Measurements from ENCODE around the gene UBE2V1.
"Not testable (repeated sequence)": the region's sequence is repeated elsewhere in the genome, so short reads cannot be mapped to it uniquely, and the experiment has no call there.

Gene UBE2V1

DNA sequence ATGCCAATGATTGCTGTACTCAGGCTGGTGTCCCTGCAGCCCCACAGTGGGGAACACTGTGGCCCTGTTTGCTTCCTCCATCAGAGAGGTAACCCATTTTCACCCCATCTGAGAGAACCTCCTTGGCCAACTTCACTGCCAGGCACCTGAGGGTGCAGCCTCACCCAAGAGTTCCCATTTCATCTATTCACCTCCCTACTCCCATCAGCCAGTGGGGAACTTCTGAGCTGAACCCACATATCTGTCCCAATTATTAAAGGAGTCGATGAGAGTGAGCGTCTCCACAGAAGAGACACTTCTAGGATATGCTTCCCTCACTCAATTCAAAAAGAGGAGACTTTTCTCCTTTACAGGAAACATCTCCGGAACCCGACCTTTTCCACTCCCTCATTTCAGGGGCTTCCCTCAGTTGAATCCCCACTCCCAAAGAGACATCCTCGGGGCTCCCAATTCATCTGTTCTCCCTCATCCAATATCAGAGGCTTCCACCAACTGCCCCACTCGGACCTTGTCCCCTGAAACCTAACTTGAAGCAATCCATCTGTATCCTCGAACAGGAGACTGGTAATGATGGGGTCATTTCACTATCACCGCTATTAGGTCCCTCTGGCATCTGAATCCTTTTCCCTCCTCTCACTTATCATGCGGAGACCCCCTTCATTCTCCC is 988 bp downstream of the UBE2V1 start:
- peak overlapping the region; percentile 92 for H3K4me3 Mint-ChIP-seq
- H3K27me3 Mint-ChIP-seq = no peaks in the 10 kb centered on the region
- peaks cover 85% of the 10 kb centered on the region for H3K4me1 Mint-ChIP-seq (ENCODE audit: low read depth)
- peak overlapping the region; percentile 93 for H3K27ac Mint-ChIP-seq
- peaks cover 42% of the 10 kb centered on the region for H3K36me3 Mint-ChIP-seq (ENCODE audit: low read depth)
- no peaks in the 10 kb centered on the region for H3K9me3 Mint-ChIP-seq

GRCh38 chr20:50111120-50111828 is 1.7 kb downstream of the UBE2V1 start:
- Mint-ChIP-seq H3K4me1 (ENCODE audit: low read depth) (peaks cover 90% of the 10 kb centered on the region), H3K4me3 (peak overlapping the region; percentile 92), H3K9me3 (no peaks in the 10 kb centered on the region), H3K27me3 (no peaks in the 10 kb centered on the region), H3K36me3 (ENCODE audit: low read depth) (peaks cover 45% of the 10 kb centered on the region), H3K27ac (peak overlapping the region; percentile 93)

DNA sequence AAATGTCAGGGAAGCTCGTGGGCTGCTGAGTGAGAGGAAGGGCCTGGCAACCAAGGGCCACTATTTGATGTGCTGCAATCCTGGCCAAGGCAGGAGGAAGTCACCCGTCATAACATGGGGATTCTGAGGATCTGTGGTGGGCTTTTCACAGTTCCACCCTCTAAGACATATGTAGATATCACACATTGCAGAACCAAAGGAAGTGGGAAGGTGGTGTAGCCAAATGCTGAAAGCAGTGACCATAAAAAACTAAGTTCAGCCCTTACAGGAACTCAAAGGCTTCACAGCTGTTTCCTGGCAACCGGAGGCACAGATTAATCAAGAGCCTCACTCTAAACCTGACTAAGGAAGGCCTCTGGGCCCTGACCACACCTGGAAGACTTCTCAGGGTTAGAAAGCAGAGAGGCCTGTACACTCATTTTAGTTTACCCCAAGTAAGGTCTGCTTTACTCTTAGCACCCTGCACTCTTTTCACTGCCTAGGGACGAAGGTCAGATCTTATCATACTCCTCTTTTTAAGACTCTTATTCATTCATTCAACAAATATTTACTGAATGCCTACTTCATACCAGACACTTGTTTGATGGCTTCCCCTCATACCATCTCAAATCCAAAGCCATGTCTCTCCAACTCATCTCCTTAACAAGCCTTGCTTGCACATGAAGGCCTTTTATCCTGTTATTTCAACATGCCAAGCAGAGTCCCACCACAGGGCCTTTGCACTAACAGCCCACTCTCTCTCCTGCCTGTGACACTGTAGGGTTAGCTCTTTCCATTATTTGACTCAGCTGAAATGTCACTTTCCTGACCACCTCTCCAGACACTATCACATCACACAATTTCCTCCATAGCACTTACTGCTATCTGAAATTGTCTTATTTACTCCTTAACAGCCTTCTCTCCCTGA is 2.6 kb downstream of the UBE2V1 start:
- Mint-ChIP-seq H3K4me1 (ENCODE audit: low read depth) (peaks cover 91% of the 10 kb centered on the region), H3K36me3 (ENCODE audit: low read depth) (peaks cover 45% of the 10 kb centered on the region), H3K4me3 (peak overlapping the region; percentile 92), H3K9me3 (no peaks in the 10 kb centered on the region), H3K27me3 (no peaks in the 10 kb centered on the region), H3K27ac (peak overlapping the region; percentile 93)

- Mint-ChIP-seq H3K27ac (peak overlapping the region; percentile 70), H3K4me1 (ENCODE audit: low read depth) (peaks cover 87% of the 10 kb centered on the region), H3K4me3 (peak overlapping the region; percentile 40), H3K9me3 (no peaks in the 10 kb centered on the region), H3K36me3 (ENCODE audit: low read depth) (peaks cover 47% of the 10 kb centered on the region), H3K27me3 (no peaks in the 10 kb centered on the region)
Observed at GRCh38 chr20:50108556-50109235, 4.3 kb downstream of the UBE2V1 start.

- H3K36me3 Mint-ChIP-seq (ENCODE audit: low read depth) = peaks cover 54% of the 10 kb centered on the region
- peak overlapping the region; percentile 66 for H3K27ac Mint-ChIP-seq
- peak overlapping the region; percentile 9 for H3K4me3 Mint-ChIP-seq
- H3K27me3 Mint-ChIP-seq = no peaks in the 10 kb centered on the region
- H3K9me3 Mint-ChIP-seq = no peaks in the 10 kb centered on the region
- peaks cover 89% of the 10 kb centered on the region for H3K4me1 Mint-ChIP-seq (ENCODE audit: low read depth)
Observed at GRCh38 chr20:50107796-50108331, 5.1 kb downstream of the UBE2V1 start.

GRCh38 chr20:50107086-50107660 is 5.8 kb downstream of the UBE2V1 start:
- Mint-ChIP-seq H3K4me1 (ENCODE audit: low read depth) (peaks cover 91% of the 10 kb centered on the region), H3K36me3 (ENCODE audit: low read depth) (peaks cover 54% of the 10 kb centered on the region), H3K27me3 (no peaks in the 10 kb centered on the region), H3K27ac (peak overlapping the region; percentile 66), H3K9me3 (no peaks in the 10 kb centered on the region), H3K4me3 (no peak overlapping the region)

DNA sequence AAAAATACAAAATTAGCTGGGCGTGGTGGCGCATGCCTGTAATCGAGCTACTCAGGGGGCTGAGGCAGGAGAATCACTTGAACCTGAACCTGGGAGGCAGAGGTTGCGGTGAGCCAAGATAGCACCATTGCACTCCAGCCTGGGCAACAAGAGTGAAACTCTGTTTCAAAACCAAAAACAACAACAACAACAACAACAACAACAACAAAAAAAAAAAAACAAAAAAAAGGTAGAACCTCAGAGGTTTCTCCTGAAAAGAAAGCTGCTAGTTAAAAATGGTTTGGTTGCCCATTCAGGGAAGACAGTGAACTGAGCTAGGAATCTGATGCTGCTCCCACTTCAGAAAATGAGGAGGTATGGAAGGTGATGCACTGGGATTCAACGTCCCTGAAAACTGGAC is 6.3 kb downstream of the UBE2V1 start:
- peaks cover 91% of the 10 kb centered on the region for H3K4me1 Mint-ChIP-seq (ENCODE audit: low read depth)
- not testable (repeated sequence) for H3K27me3 Mint-ChIP-seq, H3K9me3 Mint-ChIP-seq, H3K4me3 Mint-ChIP-seq
- H3K36me3 Mint-ChIP-seq (ENCODE audit: low read depth) = peaks cover 56% of the 10 kb centered on the region
- peak overlapping the region; percentile 66 for H3K27ac Mint-ChIP-seq

DNA sequence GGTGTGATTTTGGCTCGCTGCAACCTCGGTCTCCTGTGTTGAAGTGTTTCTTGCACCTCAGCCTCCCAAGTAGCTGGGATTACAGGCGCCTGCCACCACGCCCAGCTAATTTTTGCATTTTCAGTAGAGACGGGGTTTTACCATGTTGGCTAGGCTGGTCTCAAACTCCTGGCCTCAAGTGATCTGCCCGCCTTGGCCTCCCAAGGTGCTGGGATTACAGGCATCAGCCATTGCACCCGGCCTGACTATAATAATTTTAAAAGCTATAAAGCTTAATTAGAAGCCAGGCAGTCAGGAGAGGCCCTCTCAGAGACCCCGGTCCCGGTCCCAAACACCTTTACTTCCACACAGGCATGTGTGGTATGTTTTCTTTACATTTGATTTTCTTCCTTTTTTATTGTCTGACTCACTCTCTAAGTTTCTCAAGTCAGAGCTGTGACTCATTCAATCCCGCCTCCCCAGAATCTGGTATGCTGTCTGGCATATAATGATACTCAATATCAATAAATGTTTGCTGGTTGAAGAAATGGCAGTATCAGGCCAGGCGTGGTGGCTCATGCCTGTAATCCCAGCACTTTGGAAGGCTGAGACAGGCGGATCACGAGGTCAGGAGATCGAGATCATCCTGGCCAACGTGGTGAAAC is 9.4 kb downstream of the UBE2V1 start:
- not testable (repeated sequence) for H3K27me3 Mint-ChIP-seq, H3K9me3 Mint-ChIP-seq, H3K4me3 Mint-ChIP-seq
- H3K27ac Mint-ChIP-seq = peak overlapping the region; percentile 58
- H3K36me3 Mint-ChIP-seq (ENCODE audit: low read depth) = peaks cover 45% of the 10 kb centered on the region
- peaks cover 85% of the 10 kb centered on the region for H3K4me1 Mint-ChIP-seq (ENCODE audit: low read depth)

GRCh38 chr20:50102551-50102950 is 10.4 kb downstream of the UBE2V1 start:
- H3K36me3 Mint-ChIP-seq (ENCODE audit: low read depth) = peaks cover 44% of the 10 kb centered on the region
- not testable (repeated sequence) for H3K9me3 Mint-ChIP-seq, H3K27ac Mint-ChIP-seq, H3K27me3 Mint-ChIP-seq, H3K4me3 Mint-ChIP-seq
- H3K4me1 Mint-ChIP-seq (ENCODE audit: low read depth) = peaks cover 85% of the 10 kb centered on the region

GRCh38 chr20:50101887-50102286 is 11.1 kb downstream of the UBE2V1 start:
- H3K36me3 Mint-ChIP-seq (ENCODE audit: low read depth) = peaks cover 42% of the 10 kb centered on the region
- no peaks in the 10 kb centered on the region for H3K9me3 Mint-ChIP-seq
- H3K27me3 Mint-ChIP-seq = no peaks in the 10 kb centered on the region
- H3K4me3 Mint-ChIP-seq = no peak overlapping the region
- H3K4me1 Mint-ChIP-seq (ENCODE audit: low read depth) = peaks cover 80% of the 10 kb centered on the region
- peak overlapping the region; percentile 43 for H3K27ac Mint-ChIP-seq

DNA sequence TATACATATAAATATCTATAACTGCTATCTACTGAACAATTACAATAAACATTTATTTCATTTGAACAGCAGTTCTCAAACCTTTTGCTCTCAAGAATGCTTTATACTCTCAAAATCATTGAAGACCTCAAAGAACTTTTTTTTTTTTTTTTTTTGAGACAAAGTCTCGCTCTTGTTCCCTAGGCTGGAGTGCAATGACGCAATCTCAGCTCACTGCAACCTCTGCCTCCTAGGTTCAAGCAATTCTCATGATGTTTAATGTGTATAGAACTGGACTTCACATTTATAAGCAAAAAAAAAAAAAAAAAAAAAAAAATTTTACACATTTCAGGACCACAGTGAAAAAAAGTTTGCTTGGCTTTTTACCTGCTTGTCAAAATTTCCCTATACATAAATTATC is 11.7 kb downstream of the UBE2V1 start:
- Mint-ChIP-seq H3K36me3 (ENCODE audit: low read depth) (peaks cover 46% of the 10 kb centered on the region), H3K27ac (no peak overlapping the region), H3K4me3 (no peak overlapping the region), H3K27me3 (no peaks in the 10 kb centered on the region), H3K4me1 (ENCODE audit: low read depth) (peaks cover 78% of the 10 kb centered on the region), H3K9me3 (no peaks in the 10 kb centered on the region)

DNA sequence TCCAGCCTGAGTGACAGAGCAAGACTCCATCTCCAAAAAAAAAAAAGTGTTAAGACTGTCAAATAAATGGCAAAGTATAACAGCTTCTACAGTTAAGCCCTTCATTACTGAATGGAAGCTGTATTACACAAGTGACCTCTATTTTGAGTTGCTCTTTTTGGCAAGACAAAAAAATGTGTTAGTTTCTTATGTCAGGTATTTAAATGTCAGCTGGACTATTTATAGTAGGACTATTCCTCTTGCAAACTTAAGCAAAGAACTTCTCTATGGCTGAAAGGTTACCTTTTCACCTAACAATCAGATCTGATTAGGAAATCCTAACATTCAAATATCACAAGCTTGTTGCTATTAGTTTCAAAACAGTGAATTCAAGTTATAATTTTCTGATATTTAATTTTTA is 12.4 kb downstream of the UBE2V1 start:
- H3K27me3 Mint-ChIP-seq = no peaks in the 10 kb centered on the region
- no peaks in the 10 kb centered on the region for H3K9me3 Mint-ChIP-seq
- peaks cover 72% of the 10 kb centered on the region for H3K4me1 Mint-ChIP-seq (ENCODE audit: low read depth)
- peaks cover 53% of the 10 kb centered on the region for H3K36me3 Mint-ChIP-seq (ENCODE audit: low read depth)
- no peak overlapping the region for H3K4me3 Mint-ChIP-seq
- peak overlapping the region; percentile 31 for H3K27ac Mint-ChIP-seq

- no peaks in the 10 kb centered on the region for H3K27me3 Mint-ChIP-seq
- peaks cover 66% of the 10 kb centered on the region for H3K4me1 Mint-ChIP-seq (ENCODE audit: low read depth)
- H3K27ac Mint-ChIP-seq = no peak overlapping the region
- no peak overlapping the region for H3K4me3 Mint-ChIP-seq
- no peaks in the 10 kb centered on the region for H3K9me3 Mint-ChIP-seq
- peaks cover 63% of the 10 kb centered on the region for H3K36me3 Mint-ChIP-seq (ENCODE audit: low read depth)
Observed at GRCh38 chr20:50099565-50099991, 13.4 kb downstream of the UBE2V1 start.

- H3K27ac Mint-ChIP-seq = no peak overlapping the region
- H3K4me3 Mint-ChIP-seq = no peak overlapping the region
- H3K36me3 Mint-ChIP-seq (ENCODE audit: low read depth) = peaks cover 67% of the 10 kb centered on the region
- H3K27me3 Mint-ChIP-seq = no peaks in the 10 kb centered on the region
- H3K4me1 Mint-ChIP-seq (ENCODE audit: low read depth) = peaks cover 65% of the 10 kb centered on the region
- no peaks in the 10 kb centered on the region for H3K9me3 Mint-ChIP-seq
Observed at GRCh38 chr20:50099113-50099512, 13.8 kb downstream of the UBE2V1 start.

Data from stimulated activated naive CD8-positive, alpha-beta T cell treated with anti-CD3 and anti-CD28 coated beads, Interleukin-15, Interleukin-2, amounts not matched to agents 100 ng/mL and 50 ng/mL, for 24 hours (primary cell).